Ishikawa (cell line): ENCODE results near the gene CLCF1.

Experiments
- CEBPB ChIP-seq: IDR thresholded peaks from 2 replicates; pipeline ENCODE4 v1.6.1; 2012
- CREB1 ChIP-seq: IDR thresholded peaks from 2 replicates; pipeline ENCODE4 v1.6.1; 2012; ENCODE audit warnings: low read depth
- EGR1 ChIP-seq: IDR thresholded peaks from 2 replicates; pipeline ENCODE4 v1.6.1; 2012
- EP300 ChIP-seq: IDR thresholded peaks from 2 replicates; pipeline ENCODE4 v1.6.1; 2012; ENCODE audit warnings: borderline replicate concordance
- FOXM1 ChIP-seq: IDR thresholded peaks from 2 replicates; pipeline ENCODE4 v1.6.1; 2012; ENCODE audit warnings: low read depth, borderline replicate concordance
- MAX ChIP-seq: IDR thresholded peaks from 2 replicates; pipeline ENCODE4 v1.6.1; 2012
- NFIC ChIP-seq: IDR thresholded peaks from 2 replicates; pipeline ENCODE4 v1.6.1; 2012
- RAD21 ChIP-seq: IDR thresholded peaks from 2 replicates; pipeline ENCODE4 v1.6.1; 2012; ENCODE audit warnings: low read depth
- TAF1 ChIP-seq: IDR thresholded peaks from 2 replicates; pipeline ENCODE4 v1.6.1; 2012; ENCODE audit warnings: low read depth, mild to moderate bottlenecking
- TCF12 ChIP-seq: IDR thresholded peaks from 2 replicates; pipeline ENCODE4 v1.6.1; 2012; ENCODE audit warnings: low read depth
- TEAD4 ChIP-seq: IDR thresholded peaks from 2 replicates; pipeline ENCODE4 v1.6.1; 2012
- YY1 ChIP-seq: IDR thresholded peaks from 2 replicates; pipeline ENCODE4 v1.6.1; 2012; ENCODE audit warnings: low read depth
- ZBTB7A ChIP-seq: IDR thresholded peaks from 2 replicates; pipeline ENCODE4 v1.6.1; 2012; ENCODE audit warnings: low read depth
- TF ChIP-seq, protein P1 (sequence below): IDR thresholded peaks from 2 replicates; pipeline ENCODE4 v1.6.1; 2012; ENCODE audit warnings: low read depth, mild to moderate bottlenecking
- TF ChIP-seq, protein P2 (sequence below): IDR thresholded peaks from 2 replicates; pipeline ENCODE4 v1.6.1; 2012

Gene CLCF1

DNA sequence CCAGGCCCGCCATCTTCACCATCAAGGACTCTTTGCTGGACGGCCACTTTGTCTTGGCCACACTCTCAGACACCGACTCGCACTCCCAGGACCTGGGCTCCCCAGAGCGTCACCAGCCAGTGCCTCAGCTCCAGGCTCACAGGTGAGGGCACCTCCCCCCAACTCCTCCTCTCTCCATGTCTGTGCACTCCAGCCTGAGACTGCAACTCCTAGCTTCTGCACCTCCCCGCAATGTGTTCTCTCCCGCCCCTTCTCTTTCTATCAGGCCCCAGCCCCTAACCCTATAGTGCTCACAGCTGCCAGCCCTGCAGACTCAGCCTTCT lies 22.8 kb upstream of the CLCF1 start:
- TF ChIP-seq, protein P1, sequence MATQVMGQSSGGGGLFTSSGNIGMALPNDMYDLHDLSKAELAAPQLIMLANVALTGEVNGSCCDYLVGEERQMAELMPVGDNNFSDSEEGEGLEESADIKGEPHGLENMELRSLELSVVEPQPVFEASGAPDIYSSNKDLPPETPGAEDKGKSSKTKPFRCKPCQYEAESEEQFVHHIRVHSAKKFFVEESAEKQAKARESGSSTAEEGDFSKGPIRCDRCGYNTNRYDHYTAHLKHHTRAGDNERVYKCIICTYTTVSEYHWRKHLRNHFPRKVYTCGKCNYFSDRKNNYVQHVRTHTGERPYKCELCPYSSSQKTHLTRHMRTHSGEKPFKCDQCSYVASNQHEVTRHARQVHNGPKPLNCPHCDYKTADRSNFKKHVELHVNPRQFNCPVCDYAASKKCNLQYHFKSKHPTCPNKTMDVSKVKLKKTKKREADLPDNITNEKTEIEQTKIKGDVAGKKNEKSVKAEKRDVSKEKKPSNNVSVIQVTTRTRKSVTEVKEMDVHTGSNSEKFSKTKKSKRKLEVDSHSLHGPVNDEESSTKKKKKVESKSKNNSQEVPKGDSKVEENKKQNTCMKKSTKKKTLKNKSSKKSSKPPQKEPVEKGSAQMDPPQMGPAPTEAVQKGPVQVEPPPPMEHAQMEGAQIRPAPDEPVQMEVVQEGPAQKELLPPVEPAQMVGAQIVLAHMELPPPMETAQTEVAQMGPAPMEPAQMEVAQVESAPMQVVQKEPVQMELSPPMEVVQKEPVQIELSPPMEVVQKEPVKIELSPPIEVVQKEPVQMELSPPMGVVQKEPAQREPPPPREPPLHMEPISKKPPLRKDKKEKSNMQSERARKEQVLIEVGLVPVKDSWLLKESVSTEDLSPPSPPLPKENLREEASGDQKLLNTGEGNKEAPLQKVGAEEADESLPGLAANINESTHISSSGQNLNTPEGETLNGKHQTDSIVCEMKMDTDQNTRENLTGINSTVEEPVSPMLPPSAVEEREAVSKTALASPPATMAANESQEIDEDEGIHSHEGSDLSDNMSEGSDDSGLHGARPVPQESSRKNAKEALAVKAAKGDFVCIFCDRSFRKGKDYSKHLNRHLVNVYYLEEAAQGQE, result no peak
- TF ChIP-seq CEBPB (no peak), ZBTB7A (no peak), MAX (no peak), TAF1 (no peak), EP300 (no peak), RAD21 (no peak), TCF12 (no peak), EGR1 (no peak), NFIC (no peak), YY1 (no peak), FOXM1 (no peak), CREB1 (no peak), TEAD4 (no peak)
- TF ChIP-seq, protein P2, sequence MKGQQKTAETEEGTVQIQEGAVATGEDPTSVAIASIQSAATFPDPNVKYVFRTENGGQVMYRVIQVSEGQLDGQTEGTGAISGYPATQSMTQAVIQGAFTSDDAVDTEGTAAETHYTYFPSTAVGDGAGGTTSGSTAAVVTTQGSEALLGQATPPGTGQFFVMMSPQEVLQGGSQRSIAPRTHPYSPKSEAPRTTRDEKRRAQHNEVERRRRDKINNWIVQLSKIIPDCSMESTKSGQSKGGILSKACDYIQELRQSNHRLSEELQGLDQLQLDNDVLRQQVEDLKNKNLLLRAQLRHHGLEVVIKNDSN, result no peak

DNA sequence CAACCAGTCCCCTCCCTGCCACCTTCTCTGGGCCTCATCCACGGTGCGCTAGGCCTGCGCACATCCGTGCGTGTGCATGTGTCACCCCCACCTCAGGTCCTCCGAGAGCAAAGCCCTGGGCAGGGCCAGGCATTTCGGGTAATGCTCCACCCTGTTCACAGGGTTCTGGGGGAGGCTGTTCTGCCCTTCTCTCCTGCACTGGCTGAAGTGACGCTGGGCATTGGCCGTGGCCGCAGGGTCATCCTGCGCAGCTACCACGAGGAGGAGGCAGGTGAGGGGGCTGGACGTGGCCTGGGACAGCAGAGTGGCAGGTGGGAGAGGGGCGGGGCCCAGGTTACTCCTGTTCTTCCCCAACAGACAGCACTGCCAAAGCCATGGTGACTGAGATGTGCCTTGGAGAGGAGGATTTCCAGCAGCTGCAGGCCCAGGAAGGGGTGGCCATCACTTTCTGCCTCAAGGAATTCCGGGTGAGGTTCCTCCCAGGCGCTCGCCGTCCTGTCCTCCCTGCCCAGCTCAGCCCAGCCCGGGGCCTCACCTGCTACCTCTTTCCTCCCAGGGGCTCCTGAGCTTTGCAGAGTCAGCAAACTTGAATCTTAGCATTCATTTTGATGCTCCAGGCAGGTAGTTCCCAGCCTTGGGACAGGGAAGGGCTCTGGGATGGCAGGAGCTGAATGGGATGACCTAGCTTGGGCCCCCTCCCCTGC lies 22.3 kb upstream of the CLCF1 start:
- TF ChIP-seq, protein P2, result no peak
- no peak for TF ChIP-seq TEAD4
- TF ChIP-seq CEBPB, result no peak
- TF ChIP-seq EGR1, result no peak
- no peak for TF ChIP-seq MAX
- TF ChIP-seq FOXM1, result no peak
- TF ChIP-seq ZBTB7A, result no peak
- no peak for TF ChIP-seq TAF1
- no peak for TF ChIP-seq YY1
- TF ChIP-seq RAD21, result no peak
- no peak for TF ChIP-seq EP300

DNA sequence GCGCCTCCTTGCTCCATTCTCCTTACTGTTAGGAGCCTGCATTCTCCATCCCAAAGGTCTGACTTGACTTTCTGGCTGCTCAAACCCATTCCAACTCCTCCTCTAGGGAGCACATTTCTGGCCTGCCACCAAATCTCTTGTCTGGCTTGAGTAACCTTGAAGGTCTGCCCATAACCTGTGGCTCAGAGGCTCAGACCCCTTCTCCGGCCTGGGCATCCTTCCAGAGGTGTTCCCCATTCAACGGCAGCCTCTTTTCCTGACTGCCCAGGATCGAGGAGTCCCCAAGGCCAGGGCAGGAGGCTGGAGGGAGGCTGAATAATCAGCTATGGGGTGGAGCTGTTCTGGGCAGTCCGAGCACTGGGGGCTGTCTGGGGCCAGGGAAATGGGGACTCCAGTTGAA lies 20.6 kb upstream of the CLCF1 start:
- TF ChIP-seq ZBTB7A (no peak), TCF12 (no peak), CEBPB (no peak), MAX (no peak), TAF1 (no peak)
- TF ChIP-seq, protein P2, result no peak

- TF ChIP-seq YY1 (no peak), ZBTB7A (no peak), MAX (no peak), CREB1 (no peak), TAF1 (no peak), TEAD4 (no peak), EGR1 (no peak), CEBPB (no peak)
- TF ChIP-seq, protein P1, result no peak
These were observed 20.0 kb upstream of the CLCF1 start for GRCh38 chr11:67393437-67393836.

- TF ChIP-seq TEAD4 (no peak), EGR1 (no peak), RAD21 (no peak), YY1 (no peak), ZBTB7A (no peak), TAF1 (no peak), EP300 (no peak), MAX (no peak), CREB1 (no peak), FOXM1 (no peak), NFIC (no peak), CEBPB (no peak), TCF12 (no peak)
- TF ChIP-seq, protein P1, result no peak
- TF ChIP-seq, protein P2, result no peak
These were observed 18.9 kb upstream of the CLCF1 start for GRCh38 chr11:67392183-67392715.
